ENCODE measurements around the gene PAK1.

Gene PAK1

GRCh38 chr11:77431813-77432212 lies 42.1 kb downstream of the PAK1 start:
- no peak for DNase-seq

- DNase-seq: no peak
Observed at GRCh38 chr11:77428598-77428997, 45.3 kb downstream of the PAK1 start.

- no peak for DNase-seq
Observed at GRCh38 chr11:77425346-77425745, 48.5 kb downstream of the PAK1 start.

GRCh38 chr11:77424644-77425043 lies 49.2 kb downstream of the PAK1 start:
- no peak for DNase-seq

DNA sequence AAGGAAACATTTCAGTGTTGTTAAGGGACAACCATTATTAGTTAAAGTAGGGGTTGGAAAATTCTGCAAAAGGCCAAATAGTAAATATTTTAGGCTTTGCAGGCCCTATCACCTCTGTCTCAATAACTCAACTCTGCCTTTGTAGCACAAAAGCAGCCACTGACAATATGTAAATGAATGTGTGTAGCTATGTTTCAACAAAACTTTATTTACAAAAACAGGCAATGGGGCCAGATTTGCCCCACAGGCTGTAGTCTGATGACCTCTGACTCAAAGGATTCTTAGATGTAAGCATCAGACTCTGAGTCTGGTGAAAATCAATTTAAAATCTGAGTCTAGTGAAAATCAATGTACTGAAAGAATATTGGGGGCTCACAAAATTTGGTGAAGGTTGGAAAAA lies 50.3 kb downstream of the PAK1 start:
- no peak for DNase-seq

DNA sequence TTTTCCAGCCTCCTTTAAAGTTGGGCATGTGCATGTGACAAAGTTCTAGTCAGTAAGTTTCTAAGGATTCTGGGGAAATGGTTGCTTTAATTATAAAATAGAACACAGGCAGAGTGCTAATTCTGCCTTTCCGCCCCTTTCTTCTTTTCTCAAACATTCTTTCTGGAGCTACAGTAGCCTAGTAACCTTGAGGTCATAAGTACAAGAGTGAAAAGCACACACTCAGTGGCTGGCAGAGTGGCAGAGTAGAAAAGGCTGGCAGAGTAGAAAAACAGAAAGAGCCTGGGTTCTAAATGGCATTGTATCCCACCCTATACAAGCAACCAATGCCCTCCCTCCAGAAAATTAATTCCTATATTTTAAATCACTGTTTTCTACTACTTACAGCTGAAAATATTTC lies 51.2 kb downstream of the PAK1 start:
- no peak for DNase-seq

DNA sequence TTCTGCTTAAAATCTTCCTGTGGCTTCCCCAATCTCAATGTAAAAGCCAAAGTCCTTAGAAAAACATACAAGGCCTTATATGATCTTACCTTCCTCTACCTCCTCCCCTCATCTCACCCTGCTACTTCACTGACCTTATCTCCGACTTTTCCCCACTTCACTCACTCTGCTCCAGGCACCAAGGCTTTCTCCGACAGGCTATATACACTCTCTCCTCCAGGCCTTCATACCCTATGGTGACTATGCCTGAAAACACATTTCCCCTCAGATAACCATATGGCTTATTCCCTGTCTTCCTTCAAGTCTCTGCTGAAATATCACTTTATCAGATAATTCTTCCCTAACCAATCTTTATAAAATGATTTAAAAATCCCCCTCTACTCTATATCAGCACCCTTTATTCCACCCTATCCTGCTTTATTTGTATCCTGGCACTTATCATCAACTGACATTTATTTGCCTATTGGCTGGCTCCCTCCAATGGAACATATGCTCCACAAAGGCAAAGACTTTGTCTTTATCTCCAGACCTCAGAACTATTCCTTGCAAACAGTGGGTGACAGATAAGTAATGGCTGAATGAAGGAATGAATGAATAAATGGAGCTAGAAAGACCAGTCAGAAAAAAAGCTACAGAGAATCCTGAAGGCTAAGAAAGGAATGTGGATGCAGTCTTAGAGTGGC lies 52.7 kb downstream of the PAK1 start:
- DNase-seq: no peak

GRCh38 chr11:77418971-77419597 lies 54.8 kb downstream of the PAK1 start:
- no peak for DNase-seq

- peak; percentile 8 for DNase-seq
Observed at GRCh38 chr11:77418155-77418970, 55.5 kb downstream of the PAK1 start.

DNA sequence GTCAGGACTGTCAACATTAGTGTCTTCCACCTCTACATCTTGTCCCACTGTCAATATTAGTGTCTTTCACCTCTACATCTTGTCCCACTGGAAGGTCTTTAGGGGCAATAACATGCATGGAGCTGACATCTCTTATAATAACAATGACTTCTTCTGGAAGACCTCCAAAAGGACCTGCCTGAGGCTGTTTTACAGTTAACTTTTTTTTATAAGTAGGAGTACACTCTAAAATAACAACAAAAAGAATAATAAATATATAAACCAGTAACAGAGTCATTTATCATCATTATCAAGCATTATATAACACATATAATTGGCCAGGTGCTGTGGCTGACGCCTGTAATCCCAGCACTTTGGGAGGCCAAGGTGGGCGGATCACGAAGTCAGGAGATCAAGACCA lies 57.5 kb downstream of the PAK1 start:
- no peak for DNase-seq

GRCh38 chr11:77413850-77414460 lies 59.9 kb downstream of the PAK1 start:
- DNase-seq: no peak

DNA sequence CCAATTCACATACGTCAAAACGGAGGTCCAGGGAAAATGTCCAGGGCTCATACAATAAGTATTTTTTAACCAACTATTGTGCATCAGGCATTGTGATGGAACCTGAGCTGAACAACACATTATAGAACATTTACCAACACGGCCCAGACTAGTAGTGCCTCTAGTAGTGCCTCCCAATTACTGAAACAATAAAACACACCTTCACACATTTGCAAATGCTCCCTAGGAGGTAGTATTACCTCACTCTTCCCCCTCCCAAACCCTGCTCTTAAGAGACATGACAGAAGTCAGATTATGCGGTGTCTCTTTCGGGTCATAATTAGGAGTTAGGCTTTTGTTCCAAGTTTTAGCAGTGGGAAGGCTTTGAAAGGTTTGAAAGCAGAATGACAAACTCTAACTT lies 61.1 kb downstream of the PAK1 start:
- DNase-seq: no peak

DNA sequence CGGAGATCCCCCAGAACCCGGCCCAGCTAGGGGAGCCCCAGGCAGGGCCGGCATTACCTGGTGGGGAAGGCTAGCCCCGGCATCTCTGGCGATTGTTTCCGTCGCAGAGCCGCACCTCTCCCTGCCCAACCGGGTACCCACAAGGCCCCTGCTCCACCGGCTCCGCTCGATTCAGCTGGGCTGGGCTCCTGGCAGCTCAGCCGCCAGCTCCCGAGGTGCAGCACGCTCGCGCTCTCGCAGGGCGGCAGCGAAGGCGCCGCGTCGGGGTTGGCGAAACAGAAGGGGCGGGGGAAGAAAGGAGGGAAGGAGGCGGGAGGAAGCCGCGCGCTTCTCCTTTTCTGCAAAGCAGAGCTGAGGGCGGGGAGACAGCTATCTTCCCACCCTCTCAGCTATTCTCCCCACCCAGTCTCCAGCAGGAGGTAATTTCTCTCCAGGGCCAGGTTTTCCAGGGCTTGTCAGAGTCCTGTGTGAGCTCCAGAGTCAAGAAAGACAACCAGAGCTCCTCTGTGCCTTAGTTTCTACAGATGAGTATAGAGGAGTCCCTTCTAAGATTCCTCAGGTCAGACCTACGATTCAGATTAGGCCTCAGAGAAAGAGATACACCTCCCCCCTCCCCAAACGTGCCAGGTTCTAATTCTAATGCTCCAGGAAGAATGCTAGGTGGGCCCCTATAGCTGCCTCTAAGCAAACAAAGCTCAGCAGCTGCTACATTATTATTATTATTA lies 62.0 kb downstream of the PAK1 start:
- peak; percentile 68 for DNase-seq

GRCh38 chr11:77411137-77411707 lies 62.7 kb downstream of the PAK1 start:
- DNase-seq: no peak

- DNase-seq: no peak
Observed at GRCh38 chr11:77410076-77410827, 63.6 kb downstream of the PAK1 start.

DNA sequence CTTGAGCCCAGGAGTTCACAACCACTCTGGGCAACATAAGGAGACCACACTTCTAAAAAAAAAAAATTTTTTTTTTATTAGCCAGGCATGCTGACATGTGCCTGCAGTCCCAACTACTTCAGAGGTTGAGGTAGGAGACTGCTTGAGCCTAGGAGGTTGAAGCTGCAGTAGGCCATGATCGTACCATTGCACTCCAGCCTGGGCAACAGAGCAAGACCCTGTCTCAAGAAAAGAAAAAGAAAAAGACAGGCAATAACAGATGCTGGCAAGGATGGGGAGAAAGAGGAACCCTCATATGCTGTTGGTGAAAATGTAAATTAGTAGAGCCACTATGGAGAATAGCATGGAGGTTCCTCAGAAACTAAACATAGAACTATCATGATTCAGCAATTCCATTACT lies 64.8 kb downstream of the PAK1 start:
- DNase-seq: no peak

DNA sequence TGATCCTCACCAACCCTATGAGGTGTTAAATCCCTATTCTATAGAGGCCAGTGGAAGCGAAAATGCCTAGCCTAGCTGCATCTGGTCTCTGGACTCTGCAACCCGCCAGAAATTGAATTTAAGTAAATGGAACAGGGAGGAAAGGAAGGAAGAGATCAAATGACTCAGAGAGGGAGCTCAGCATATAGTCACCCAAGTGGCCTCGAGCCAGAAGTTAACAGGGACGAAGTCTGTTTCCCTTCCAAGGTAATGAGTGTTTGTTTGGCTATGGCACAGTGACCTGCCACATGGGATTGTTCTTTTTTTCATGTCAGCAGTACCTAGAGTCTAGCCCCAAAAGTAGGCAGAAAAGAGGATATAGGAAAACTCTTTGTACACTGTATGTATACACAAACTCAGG lies 66.3 kb downstream of the PAK1 start:
- no peak for DNase-seq

DNA sequence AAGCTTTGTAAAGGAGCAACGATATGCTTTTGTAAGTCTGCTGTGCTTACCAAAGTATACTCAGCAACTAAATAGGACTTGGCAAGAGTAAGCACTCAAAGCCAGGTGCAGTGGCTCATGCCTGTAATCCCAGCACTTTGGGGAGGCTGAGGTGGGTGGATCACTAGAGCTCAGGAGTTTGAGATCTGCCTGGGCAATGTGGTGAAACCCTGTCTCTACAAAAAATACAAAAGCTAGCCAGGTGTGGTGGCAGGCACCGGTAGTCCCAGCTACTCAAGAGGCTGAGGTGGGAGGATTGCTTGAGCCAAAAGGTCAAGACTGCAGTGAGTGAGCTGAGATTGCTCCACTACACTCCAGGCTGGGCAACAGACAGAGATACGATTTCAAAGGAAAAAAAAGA lies 67.5 kb downstream of the PAK1 start:
- no peak for DNase-seq

GRCh38 chr11:77403211-77403610 lies 70.7 kb downstream of the PAK1 start:
- DNase-seq: no peak

- DNase-seq: no peak
Observed at GRCh38 chr11:77402218-77402556, 71.7 kb downstream of the PAK1 start.

DNA sequence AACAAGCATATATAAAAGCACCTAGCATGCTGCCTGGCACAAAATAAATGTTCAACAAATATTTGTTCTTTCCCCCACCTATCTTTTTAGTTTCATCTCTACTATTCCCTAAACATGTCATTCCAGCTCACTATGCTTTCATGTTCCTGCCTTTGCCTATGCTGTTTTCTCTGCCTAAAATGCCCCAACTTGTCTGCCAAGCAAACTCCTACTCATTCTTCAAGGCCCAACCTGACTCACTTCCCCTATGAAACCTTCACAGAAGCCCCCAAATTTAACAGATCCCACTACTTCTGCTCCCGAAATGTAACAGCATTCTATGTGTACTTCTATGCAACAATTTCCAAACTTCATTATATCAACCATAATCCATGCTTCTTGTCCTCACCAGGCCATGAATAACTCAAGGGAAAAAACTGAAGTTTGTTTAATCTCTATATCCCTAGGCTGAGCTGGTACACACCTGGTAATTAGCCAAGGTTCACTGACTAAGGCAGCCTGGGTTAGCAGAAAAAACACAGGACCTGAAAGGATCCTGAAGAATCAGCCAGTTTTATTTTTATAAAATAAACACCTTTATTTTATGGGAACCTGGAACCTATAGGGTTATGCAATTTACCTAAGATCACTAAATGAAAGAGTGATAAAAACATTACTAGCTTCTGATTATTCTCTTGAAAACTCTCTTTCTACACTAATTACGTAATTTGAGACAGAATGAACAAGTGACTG lies 72.2 kb downstream of the PAK1 start:
- DNase-seq: no peak

Data from GF-D8 (cell line).